GM18861 (cell line): ENCODE results near the gene IL1F10.

Source experiments
- ATAC-seq: cut with Tn5 transposase; IDR thresholded peaks from one replicate; pipeline ENCODE4 v1.9.1; 2021; ENCODE audit not compliant: unreplicated experiment

Gene IL1F10, protein sequence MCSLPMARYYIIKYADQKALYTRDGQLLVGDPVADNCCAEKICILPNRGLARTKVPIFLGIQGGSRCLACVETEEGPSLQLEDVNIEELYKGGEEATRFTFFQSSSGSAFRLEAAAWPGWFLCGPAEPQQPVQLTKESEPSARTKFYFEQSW

GRCh38 chr2:113067681-113068080 lies at the start of gene IL1F10:
Gene IL1F10 (plus strand): TSS chr2:113067970. CDS start chr2:113072739, 4,769 bp downstream.
- no peak for ATAC-seq

GRCh38 chr2:113018509-113018908 lies 49.3 kb upstream of the IL1F10 start:
- ATAC-seq = no peak

DNA sequence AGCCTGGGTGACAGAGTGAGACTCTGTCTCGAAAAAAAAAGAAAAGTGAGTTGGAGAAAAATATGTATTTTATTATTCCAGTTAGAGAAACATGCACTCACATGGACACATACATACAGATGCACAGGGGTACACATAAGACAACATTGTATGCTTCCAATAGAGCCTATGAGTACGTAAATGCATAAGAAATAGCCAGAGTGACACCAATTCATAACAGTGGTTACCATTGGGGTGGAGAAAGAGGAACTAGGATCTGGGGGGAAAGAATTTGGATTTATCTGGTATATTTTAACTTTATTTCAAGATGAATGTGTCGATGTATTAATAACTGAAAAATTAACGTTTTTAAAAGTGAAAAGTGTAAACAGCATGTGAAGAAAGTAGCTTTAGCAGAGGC lies 46.5 kb upstream of the IL1F10 start:
- no peak for ATAC-seq

- no peak for ATAC-seq
Measured at GRCh38 chr2:113024764-113025163, 43.0 kb upstream of the IL1F10 start.

- no peak for ATAC-seq
Measured at GRCh38 chr2:113025737-113026136, 42.0 kb upstream of the IL1F10 start.

- no peak for ATAC-seq
Measured at GRCh38 chr2:113027691-113028090, 40.1 kb upstream of the IL1F10 start.

DNA sequence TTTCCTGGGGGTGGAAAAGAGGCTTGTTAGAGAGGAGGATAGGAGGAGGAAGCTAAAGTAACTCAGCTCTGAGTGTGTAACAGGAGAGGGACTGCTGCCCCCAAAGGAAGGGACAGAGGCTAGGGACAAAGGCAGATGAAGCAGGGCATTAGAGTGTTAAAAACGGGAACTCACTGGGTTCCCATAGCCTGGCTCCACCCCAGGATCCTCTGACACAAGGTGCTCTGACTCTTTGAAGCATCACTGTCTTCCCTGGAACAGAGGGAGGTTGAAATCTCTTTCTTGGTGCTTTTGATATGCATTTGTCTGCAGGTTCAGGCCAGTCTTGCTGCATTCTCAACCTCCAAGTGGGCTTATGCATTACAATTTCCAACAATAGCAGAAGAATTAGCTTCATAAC lies 39.7 kb upstream of the IL1F10 start:
- ATAC-seq = no peak

GRCh38 chr2:113032737-113033136 lies 35.0 kb upstream of the IL1F10 start:
- ATAC-seq = no peak

DNA sequence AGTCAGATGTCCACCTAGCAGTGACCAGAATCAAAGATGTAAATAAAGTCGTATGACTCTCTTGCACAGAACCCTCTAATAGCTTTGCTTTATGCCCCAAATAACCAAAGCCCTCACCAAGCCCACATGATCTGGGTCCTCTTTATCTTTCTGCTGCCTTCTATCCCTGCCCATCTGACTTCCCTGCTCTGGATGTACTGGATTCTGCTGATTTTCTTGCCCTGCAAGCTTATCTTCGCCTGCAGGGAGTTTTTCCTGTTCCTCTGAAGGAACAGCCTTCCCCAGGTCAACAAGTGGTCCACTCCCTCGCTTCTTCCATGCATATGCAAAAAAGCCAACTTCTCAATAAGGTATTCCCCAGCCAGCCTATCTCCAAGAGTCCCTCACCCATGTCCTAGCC lies 33.8 kb upstream of the IL1F10 start:
- no peak for ATAC-seq

DNA sequence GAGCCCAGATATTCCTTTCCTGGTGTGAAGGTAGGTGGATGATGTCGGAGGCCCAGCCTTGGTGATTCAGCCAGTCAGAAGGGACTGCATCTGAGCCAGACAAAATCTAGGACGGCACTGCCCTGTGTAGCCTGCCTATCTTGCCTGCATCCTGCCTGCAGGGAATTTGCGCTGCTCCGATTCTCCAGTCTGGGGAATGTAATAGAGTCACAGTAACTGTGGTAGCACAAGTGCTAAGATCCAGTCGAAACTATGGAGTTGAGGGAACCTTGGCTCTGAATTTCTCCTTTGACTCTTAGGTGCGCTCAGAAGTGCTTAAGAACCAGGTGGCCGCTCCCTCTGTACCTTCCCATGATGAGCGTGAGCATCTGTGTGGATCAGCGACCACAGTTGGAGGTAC lies 31.0 kb upstream of the IL1F10 start:
- ATAC-seq = no peak

DNA sequence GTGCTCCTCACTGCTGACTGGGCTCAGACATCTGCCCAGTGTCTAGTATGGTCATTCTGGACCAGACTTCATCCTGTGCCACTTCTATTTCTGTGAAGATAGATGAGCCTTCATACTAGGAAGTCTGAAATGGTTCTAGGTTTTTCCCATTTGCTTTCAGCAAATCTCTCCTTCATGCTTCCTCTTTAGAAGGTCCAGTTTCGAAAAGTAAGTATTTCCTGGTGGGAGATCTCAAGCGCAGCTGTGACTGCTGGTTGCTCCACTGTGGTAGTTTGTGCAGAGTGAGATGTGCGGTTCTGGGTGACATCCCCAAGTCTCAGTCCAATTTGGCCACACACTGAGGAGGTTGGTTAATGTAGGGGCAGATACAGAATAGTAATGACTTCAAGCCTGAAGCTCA lies 29.5 kb upstream of the IL1F10 start:
- no peak for ATAC-seq

GRCh38 chr2:113039158-113039557 lies 28.6 kb upstream of the IL1F10 start:
- ATAC-seq = no peak

DNA sequence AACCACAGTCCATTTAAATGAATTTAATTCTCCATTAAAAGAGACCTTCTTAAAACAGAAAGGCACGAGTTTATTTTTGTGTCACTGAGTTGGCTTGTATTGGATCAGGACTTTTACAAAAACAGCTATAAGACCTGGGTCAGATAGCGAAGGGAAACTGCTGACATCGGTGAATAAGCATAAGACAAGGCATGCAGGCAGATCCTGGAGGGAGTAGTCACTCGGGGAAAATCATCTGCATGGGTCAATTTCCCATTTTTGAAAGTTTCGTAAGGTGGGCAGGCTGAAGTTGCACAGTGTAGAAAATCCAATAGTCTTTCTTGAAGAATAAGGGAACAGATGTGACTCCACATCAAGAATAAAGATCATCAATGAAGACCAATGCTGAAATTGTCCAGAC lies 28.1 kb upstream of the IL1F10 start:
- ATAC-seq = no peak

DNA sequence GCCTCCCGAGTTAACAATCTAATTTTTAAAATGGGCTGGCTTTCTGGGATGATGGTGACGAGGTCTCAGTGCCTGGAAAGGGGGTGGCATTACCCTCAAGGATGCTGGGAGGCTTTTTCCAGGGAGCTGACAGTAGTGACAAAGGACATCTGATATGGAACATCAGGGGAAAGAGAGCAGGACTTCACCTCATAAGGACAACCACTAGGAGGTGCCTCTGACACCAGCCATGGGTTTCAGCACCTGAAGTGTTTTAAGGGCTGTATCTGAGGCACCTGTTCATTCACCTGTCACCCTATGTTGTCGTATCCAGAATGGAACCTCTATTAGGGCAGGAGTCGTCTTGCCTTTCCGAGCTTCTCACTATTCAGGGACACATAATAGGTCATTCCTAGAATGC lies 25.9 kb upstream of the IL1F10 start:
- no peak for ATAC-seq

GRCh38 chr2:113046465-113046864 lies 21.3 kb upstream of the IL1F10 start:
- no peak for ATAC-seq

GRCh38 chr2:113050921-113051895 lies 16.6 kb upstream of the IL1F10 start:
- ATAC-seq = no peak

DNA sequence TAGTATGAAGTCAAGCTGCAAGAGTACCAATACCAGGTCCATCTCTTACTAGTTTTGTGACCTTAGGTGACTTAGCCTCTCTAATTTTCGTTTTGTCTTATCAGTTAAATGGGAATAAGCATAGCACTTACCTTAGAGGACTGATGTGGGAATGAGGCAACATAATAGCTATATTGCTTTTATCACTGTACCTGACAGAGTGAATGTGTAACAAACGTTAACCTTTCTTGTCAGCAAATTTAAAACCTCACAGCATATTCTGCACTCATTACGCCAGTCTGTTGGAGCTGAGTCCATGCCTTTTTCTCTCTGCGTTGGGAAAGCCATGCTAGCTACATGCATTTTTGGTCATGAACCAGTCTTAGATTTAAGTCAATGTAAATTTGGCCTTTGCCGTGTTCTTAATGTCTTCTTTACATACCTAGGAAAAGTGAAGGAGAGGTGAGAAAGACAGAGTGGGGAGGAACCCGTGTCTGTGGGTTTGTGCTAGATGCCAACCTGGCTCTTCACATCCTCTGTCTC lies 15.3 kb upstream of the IL1F10 start, which contains the start of gene IL36B:
Gene IL36B (minus strand): TSS at position 472 of the 522 bp plus-strand sequence.
- no peak for ATAC-seq

DNA sequence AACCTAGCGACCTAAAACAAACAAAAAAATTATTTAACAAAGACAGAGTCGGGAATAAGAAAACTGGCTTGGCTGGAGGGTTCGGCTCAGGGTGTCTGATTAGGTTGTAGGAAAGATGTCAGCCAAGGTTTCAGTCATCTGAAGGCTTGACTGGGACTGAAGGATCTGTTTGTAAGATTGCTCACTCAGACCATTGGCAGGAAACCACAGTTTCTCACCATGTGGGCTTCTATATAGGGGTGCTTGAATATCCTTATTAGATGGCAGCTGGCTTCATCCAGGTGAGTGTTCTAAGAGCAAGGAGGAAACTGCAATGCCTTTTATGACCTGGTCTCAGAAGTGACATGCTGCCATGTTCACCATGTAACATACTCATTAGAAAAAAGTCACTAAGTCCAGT lies 14.1 kb upstream of the IL1F10 start:
- no peak for ATAC-seq

GRCh38 chr2:113054066-113054465 lies 13.7 kb upstream of the IL1F10 start:
- ATAC-seq = no peak

DNA sequence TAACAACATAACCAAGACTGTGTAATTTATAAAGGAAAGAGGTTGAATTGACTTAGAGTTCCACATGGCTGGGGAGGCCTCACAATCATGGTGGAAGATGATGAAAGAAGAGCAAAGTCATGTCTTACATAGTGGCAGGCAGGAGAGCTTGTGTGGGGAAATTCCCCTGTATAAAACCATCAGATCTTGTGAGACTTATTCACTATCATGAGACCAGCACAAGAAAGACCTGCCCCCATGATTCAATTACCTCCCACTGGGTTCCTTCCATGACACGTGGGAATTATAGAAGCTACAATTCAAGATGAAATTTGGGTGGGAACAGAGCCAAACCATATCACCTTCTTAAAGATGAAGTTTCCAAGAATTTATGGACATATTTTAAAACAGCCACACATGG lies 11.2 kb upstream of the IL1F10 start:
- ATAC-seq = no peak

- no peak for ATAC-seq
Measured at GRCh38 chr2:113057117-113057516, 10.7 kb upstream of the IL1F10 start.

DNA sequence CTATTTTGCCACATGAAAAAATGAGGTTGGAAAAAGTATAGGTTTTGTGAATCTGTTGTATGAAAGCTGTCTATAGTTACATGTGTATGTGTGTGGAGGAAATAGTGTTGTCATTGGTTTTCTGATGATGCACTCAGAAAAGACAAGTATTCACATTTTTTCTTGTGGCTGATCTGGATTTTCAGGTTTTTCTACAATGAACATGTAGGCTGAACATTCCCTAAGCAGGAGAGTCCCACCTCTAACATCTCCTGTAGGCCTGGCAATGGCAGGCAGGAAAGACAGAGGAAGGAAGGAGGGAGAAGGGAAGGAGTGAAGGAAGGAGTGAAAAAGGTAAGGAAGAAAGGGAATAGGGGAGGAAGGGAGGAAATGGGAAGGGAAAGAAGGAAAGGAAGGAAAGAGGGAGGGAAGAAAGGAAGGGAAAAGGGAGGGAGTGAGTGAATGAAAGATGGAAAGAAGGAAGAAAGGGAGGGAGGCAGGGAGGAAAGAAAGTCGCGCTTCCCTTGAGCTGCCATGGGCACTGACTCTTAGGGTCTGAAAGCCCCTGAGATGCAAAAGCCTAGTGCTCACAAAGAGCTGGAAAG lies 9.3 kb upstream of the IL1F10 start:
- ATAC-seq = no peak
